Bronchus fibroblast of lung (primary cell): ENCODE results near the gene OR1J2. TPM values are rescaled to one million over a fixed set of nuclear protein-coding genes. Genes with fewer than 3 reads are reported as not detected.

Experiments used
- total RNA-seq: library from RNA; depleted of rRNA; stranded (reverse); fragments of >200 nt; gene quantifications from 2 replicates; pipeline ENCODE4 v1.2.3, GENCODE V29; 2015

OR1J2 gene, protein sequence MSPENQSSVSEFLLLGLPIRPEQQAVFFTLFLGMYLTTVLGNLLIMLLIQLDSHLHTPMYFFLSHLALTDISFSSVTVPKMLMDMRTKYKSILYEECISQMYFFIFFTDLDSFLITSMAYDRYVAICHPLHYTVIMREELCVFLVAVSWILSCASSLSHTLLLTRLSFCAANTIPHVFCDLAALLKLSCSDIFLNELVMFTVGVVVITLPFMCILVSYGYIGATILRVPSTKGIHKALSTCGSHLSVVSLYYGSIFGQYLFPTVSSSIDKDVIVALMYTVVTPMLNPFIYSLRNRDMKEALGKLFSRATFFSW
- not detected in 2 replicates for total RNA-seq

GRCh38 chr9:122510502-122510901, at the start of gene OR1J2:
Gene OR1J2 (plus strand): TSS chr9:122510802. CDS start chr9:122510802, 0 bp downstream.

DNA sequence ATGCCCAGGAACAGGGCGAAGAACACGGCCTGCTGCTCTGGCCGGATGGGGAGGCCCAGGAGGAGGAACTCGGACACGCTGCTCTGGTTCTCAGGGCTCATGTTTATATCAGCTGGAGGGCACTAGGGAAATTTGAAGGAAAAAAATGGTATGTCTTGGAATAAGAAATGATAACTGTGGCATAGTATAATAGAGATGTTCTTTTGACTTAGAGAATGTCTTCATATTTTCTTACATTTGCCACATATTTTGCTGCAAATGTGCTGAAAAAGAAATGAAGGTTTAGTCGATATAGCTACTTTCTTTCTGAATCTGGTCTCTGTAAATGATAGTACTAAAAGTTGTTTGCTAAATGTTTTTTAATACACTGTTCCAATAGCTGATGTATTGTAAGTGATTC, 32.8 kb upstream of the OR1J2 start, which contains the start of gene OR1J1:
OR1J1 (minus strand) TSS at position 101 of the 400 bp plus-strand sequence; CDS start at position 101, 0 bp downstream.

DNA sequence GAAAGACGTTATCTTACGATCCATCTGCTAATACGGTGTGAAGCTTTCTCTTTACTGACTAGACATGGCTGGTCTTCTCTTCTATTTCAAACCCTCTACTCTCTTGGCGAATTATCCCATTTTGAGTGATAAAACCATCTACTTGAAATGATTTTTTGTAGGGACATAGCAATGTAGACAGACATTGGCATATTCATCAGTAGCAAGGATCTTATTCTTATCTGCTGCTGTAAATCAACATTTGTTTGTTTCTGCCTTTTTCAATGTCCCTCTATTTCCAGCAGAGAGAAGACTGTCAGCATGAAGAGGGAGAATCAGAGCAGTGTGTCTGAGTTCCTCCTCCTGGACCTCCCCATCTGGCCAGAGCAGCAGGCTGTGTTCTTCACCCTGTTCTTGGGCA, 8.2 kb downstream of the OR1J2 start, which contains the start of gene OR1J4:
OR1J4 (plus strand) TSS at position 301 of the 400 bp plus-strand sequence; CDS start at position 301, 0 bp downstream.

DNA sequence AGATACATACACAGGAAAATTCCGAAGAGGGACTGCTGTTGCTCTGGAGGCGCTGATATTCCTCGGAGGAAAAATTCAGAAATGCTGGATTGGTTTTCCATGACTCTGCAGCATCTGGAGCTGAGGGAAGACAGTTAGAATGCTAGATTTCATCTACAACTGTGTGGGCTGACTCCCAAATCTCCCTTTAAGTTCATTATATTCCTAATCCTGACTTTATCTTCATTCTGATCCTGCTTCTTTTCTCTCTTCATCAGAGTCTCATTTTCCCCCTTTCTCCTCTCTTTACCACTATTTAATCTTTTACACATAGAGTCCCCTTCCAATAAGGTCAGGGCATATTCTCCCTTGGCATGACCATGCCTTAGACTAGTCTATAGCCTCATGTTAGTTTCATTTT, 16.6 kb downstream of the OR1J2 start, which contains the start of gene OR1N1:
OR1N1 (minus strand) TSS at position 101 of the 400 bp plus-strand sequence; CDS start at position 101, 0 bp downstream.

DNA sequence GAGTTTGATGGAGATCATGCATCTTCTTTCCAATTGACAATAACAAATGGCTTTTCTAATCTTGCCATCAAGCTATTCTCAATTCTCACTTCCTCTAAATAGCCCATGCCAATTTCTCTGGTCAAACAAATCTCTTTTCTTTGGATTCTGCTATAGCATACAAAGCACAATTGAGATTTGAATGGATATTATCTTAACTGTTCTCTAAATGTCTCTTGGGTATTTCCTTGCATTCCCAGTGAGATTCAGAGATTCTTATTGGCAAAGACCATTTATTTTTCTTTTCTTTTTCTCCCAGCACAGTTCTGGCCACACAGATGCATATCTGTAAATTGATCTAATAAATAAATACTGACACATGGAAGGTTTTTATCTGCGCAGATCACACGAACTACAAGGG, 42.2 kb downstream of the OR1J2 start, which contains the start of gene OR1N2:
OR1N2 (plus strand) TSS at position 301 of the 400 bp plus-strand sequence. CDS start 100 bp downstream, outside the sequence.

Other genes starting within 250 kb of the OR1J2 start
- 6.2 and 6.4 TPM in 2 replicates for gene RBM18, start 246.0 kb upstream of the OR1J2 start, total RNA-seq
- 36.0 and 36.3 TPM in 2 replicates for gene MRRF, start 245.9 kb upstream of the OR1J2 start, total RNA-seq
- gene PTGS1, start 139.8 kb upstream of the OR1J2 start, total RNA-seq: 51.6 and 55.0 TPM in 2 replicates
- not detected in 2 replicates for gene OR1J1, start 32.9 kb upstream of the OR1J2 start, total RNA-seq
- not detected in 2 replicates for gene OR1J4, start 8.3 kb downstream of the OR1J2 start, total RNA-seq
- gene OR1N1, start 16.5 kb downstream of the OR1J2 start, total RNA-seq: not detected in 2 replicates
- not detected in 2 replicates for gene OR1N2, start 42.3 kb downstream of the OR1J2 start, total RNA-seq
- not detected in 2 replicates for gene OR1L8, start 72.6 kb downstream of the OR1J2 start, total RNA-seq
- not detected in 2 replicates for gene OR1Q1, start 103.9 kb downstream of the OR1J2 start, total RNA-seq
- not detected in 2 replicates for gene OR1B1, start 146.8 kb downstream of the OR1J2 start, total RNA-seq
- gene OR1L1, start 150.9 kb downstream of the OR1J2 start, total RNA-seq: not detected in 2 replicates
- gene OR1L3, start 164.3 kb downstream of the OR1J2 start, total RNA-seq: not detected in 2 replicates
- gene OR1L4, start 213.2 kb downstream of the OR1J2 start, total RNA-seq: not detected in 2 replicates
- gene OR1L6, start 231.5 kb downstream of the OR1J2 start, total RNA-seq: not detected in 2 replicates